NCI-H1694 treated with DMSO at 0.1 percent for 48 hours (cell line): Measurements from ENCODE around the gene SPATA46.
"Not testable (repeated sequence)": the region's sequence is repeated elsewhere in the genome, so short reads cannot be mapped to it uniquely, and the experiment has no call there.

Source experiments
- DNase-seq: peaks from one replicate; lab custom pipeline; 2025; lab: John Stamatoyannopoulos, UW

Gene SPATA46

GRCh38 chr1:162376691-162377090 is at the start of gene SPATA46:
TSS of gene SPATA46 (minus strand) at chr1:162376854. CDS start at chr1:162376790, 64 bp downstream.
- DNase-seq, result no peak

- no peak for DNase-seq
Measured at GRCh38 chr1:162422662-162423375, 46.2 kb upstream of the SPATA46 start.

- DNase-seq, result no peak
Measured at GRCh38 chr1:162421258-162422164, 44.9 kb upstream of the SPATA46 start.

GRCh38 chr1:162420120-162420519 is 43.5 kb upstream of the SPATA46 start:
- DNase-seq, result no peak

GRCh38 chr1:162419450-162419931 is 42.8 kb upstream of the SPATA46 start:
- DNase-seq, result not testable (repeated sequence)

- DNase-seq, result not testable (repeated sequence)
Measured at GRCh38 chr1:162418584-162418983, 41.9 kb upstream of the SPATA46 start.

- DNase-seq, result no peak
Measured at GRCh38 chr1:162417650-162418049, 41.0 kb upstream of the SPATA46 start.

- no peak for DNase-seq
Measured at GRCh38 chr1:162416909-162417308, 40.3 kb upstream of the SPATA46 start.

GRCh38 chr1:162416215-162416614 is 39.6 kb upstream of the SPATA46 start:
- DNase-seq, result no peak

GRCh38 chr1:162412002-162412401 is 35.3 kb upstream of the SPATA46 start, which contains the start of gene SH2D1B:
TSS of gene SH2D1B (minus strand) at chr1:162412136. CDS start at chr1:162412016, 120 bp downstream.
- DNase-seq, result no peak

- DNase-seq, result no peak
Measured at GRCh38 chr1:162407539-162407938, 30.9 kb upstream of the SPATA46 start.

- no peak for DNase-seq
Measured at GRCh38 chr1:162406811-162407210, 30.2 kb upstream of the SPATA46 start.

GRCh38 chr1:162405800-162406199 is 29.1 kb upstream of the SPATA46 start:
- no peak for DNase-seq

GRCh38 chr1:162404550-162405160 is 28.0 kb upstream of the SPATA46 start:
- DNase-seq, result no peak

GRCh38 chr1:162400790-162401355 is 24.2 kb upstream of the SPATA46 start:
- no peak for DNase-seq

- DNase-seq, result no peak
Measured at GRCh38 chr1:162398999-162399580, 22.4 kb upstream of the SPATA46 start.

GRCh38 chr1:162397943-162398560 is 21.4 kb upstream of the SPATA46 start:
- no peak for DNase-seq

- no peak for DNase-seq
Measured at GRCh38 chr1:162397039-162397448, 20.4 kb upstream of the SPATA46 start.

- DNase-seq, result no peak
Measured at GRCh38 chr1:162396201-162396906, 19.7 kb upstream of the SPATA46 start.

- DNase-seq, result peak; percentile 11
Measured at GRCh38 chr1:162391790-162392563, 15.3 kb upstream of the SPATA46 start.
